ENCODE results near the gene TTC21B.

TTC21B gene

DNA sequence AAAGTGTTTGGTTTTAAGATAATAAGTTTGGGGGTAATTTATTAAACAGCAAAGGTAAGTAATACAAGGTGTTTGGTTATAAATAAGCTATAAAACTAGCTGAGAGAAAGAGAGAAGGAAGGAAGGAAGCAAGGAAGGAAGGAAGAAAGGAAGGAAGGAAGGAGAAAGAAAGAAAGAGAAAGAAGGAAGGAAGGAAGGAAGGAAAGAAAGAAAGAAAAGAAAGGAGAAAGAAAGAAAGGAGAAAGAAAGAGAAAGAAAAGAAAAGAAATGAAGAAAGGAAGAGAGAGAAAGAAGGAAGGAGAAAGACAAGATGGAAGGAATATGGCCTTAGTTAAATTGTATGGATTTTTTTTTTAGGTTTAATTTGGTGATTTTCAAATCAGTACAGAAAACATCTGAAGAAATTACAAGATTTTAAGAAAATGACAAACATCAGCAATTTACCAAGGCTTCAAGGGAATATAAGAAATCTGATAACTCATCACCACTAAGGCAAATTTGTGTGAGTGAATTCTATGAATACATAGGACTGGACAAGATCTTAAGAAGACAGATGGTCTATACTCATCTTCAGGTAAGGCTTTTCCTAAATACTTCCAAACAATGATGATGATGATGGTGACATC, 113.1 kb downstream of the TTC21B start:
- no peak for DNase-seq (ENCODE audit: extremely low read depth in 1 of 2, low read depth in 1 of 2)

DNA sequence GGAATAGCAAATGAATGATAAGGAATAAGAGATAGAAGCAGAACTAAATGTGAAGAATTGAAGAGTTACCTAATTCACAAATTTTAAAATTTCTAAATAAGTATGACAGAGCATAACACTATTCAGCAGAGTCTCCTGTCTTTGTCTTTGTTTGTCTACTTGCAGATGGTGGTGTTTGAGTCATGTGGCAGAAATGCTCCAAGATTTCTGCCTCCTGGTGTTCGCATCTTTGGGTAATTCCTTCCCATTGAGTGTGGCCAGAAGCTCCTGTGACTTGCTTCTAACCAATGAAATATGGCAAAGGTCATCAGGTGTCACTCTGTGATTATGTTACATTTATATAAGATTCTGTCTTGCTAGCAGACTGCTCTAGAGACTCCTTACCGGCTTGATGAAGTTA, 114.0 kb downstream of the TTC21B start:
- DNase-seq (ENCODE audit: extremely low read depth in 1 of 2, low read depth in 1 of 2): no peak

DNA sequence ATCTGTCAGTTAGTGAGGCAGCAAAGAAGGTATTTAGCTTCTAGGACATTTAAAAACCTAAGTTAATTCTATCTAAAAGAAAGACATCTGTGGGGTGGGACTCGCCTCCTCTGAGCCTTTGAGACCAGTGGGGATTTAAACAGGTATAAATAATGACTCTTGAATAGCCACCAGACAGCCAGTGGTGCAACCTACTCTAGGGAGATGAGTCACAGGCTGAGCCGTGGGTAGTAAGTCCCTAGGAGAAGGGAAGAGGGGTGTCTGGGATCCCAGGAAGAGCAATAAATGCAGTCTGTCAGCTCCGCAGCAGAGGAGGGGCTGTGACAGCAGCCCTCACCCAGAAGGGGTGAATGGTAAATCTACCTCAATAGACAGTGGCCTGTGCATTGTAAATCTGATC, 116.5 kb downstream of the TTC21B start:
- no peak for DNase-seq (ENCODE audit: extremely low read depth in 1 of 2, low read depth in 1 of 2)

DNA sequence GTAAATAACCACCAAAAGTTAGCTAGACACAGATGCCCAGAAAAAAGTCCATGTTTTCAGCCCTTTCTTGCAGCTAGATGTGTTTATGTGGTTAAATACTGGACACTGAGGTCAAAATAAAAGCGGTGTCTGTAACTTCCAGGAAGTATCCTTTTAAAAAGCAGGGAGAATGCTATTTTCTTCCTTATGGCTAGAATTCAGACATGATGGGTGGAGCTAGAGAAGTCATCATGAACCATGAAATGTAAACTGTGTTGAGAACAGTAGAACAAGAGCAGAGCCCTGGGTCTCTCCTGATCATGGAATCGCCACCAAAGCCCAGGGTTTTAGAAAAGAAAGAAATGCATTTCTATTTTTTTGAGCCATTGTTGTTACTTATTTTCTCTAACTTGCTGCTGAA, 118.2 kb downstream of the TTC21B start:
- no peak for DNase-seq (ENCODE audit: extremely low read depth in 1 of 2, low read depth in 1 of 2)

DNA sequence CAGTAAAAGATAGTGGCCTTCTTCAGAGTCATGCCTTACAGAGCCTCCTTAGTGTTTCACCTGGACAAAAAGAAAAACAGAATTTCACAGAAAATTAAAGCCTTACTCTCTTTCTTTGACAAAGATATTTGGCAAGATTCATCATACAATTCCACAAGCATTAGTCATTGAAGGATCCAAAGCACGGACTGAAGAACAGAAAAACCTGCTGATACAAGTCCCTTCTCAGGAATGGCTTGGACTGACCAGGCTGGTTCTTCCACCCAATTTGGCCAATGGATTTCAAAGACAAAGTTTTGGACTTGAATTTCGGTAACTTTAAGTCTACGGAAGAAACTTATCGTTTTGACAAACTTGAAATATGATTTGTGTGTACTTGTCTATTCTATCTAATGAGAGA, 120.4 kb downstream of the TTC21B start:
- no peak for DNase-seq (ENCODE audit: extremely low read depth in 1 of 2, low read depth in 1 of 2)

DNA sequence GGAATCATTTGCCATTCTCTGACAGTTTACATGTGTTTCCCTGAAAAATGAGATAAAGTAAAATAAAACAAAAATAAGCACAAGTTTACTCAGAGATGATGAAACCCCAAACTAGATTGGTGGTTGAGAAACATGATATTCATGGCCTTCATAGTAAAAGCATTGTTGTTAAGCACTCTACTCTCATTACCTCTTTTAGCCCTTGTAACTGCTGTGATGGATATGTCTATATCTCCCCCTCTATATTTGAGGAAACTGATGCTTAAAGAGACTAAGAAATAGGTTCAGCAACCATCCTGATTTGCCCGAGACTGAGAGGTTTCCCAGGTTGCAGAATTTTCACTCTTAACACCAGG, 125.7 kb downstream of the TTC21B start:
- no peak for DNase-seq (ENCODE audit: extremely low read depth in 1 of 2, low read depth in 1 of 2)

DNA sequence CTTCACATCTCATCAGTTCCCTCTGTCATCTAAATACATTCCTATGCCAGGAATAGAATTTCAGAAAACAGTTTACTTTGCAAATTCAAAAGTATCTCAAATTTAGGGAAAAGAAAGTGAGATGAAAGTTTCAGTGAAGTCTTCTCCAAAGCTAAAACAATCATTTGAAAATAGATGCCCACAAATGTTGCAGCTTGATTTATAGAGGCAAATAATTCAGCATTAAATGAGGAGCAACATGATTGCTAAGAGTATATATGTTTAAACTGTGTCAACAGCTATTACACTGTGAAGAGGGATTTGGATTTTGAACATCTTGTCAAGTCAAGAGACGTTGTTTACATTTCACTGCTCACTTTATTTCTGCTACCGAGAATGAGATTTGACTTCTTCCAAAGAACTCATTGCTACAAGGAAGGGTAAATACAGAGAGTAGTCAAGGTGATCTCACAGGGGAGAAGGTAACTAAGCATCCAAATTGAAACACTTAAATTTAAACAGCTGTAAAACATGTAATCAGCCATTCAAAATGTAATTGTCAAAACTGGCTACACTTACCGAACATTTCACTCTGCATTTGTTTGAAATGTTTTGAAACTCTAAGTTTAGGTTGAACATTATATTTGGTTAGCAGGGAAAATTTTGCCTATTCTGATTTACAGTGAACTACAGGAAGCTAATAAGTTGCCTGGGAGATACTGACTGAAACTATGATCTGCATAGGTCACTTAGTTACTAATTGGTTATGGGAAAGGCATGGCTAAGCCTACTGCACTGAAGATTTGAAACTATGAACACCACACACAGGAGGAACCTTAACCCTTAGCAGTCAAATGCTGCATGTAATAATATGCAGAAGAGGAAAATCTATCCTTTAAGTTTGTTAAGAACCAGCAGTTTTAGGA, 126.3 kb downstream of the TTC21B start:
- DNase-seq (ENCODE audit: extremely low read depth in 1 of 2, low read depth in 1 of 2): no peak

DNA sequence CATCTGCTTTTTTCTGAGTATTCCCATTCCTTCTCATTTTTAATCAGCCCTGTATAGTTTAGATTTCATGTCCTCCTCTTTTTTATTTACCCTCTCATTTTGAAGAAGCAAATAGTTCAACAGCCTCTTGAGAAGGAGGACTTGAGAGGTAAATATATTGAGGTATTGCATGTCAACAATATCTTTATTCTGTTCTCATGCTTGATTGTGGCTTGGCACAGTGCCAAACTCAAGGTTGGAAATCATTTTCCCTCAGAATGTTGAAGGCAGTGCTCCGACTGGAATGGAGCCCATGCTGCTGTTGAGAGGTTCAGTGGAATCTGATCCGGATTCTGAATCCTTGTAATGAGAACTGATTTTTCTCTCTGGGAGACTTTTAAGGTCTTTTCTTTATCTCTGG, 128.5 kb downstream of the TTC21B start:
- no peak for DNase-seq (ENCODE audit: extremely low read depth in 1 of 2, low read depth in 1 of 2)
